Measurements from ENCODE around the gene P3R3URF.
A peak's percentile ranks its signal among the peaks of the same experiment; 100 is the strongest.

Gene P3R3URF

GRCh38 chr1:46175243-46175642 is 1.0 kb downstream of the P3R3URF start:
- no peak overlapping the region for H3K27ac ChIP-seq
- DNase-seq (ENCODE audit: low read depth, low spot score), result no peak

GRCh38 chr1:46174448-46175231 is 1.6 kb downstream of the P3R3URF start, which contains the start of gene TSPAN1:
TSPAN1 (plus strand) TSS chr1:46175087; CDS start chr1:46181108, 6,021 bp downstream.
- peak within 1 kb of the TSS; percentile 24 for H3K27ac ChIP-seq
- DNase-seq (ENCODE audit: low read depth, low spot score), result no peak

- no peak overlapping the region for H3K27ac ChIP-seq
- no peak for DNase-seq (ENCODE audit: low read depth, low spot score)
These were observed 2.9 kb downstream of the P3R3URF start for GRCh38 chr1:46173361-46173856.

GRCh38 chr1:46172321-46172720 is 4.0 kb downstream of the P3R3URF start:
- H3K27ac ChIP-seq, result no peak overlapping the region
- DNase-seq (ENCODE audit: low read depth, low spot score), result no peak

GRCh38 chr1:46171871-46172270 is 4.4 kb downstream of the P3R3URF start:
- DNase-seq (ENCODE audit: low read depth, low spot score), result no peak
- H3K27ac ChIP-seq, result no peak overlapping the region

GRCh38 chr1:46171351-46171750 is 4.9 kb downstream of the P3R3URF start:
- no peak overlapping the region for H3K27ac ChIP-seq
- DNase-seq (ENCODE audit: low read depth, low spot score), result no peak

- DNase-seq (ENCODE audit: low read depth, low spot score), result no peak
- H3K27ac ChIP-seq, result no peak overlapping the region
These were observed 6.4 kb downstream of the P3R3URF start for GRCh38 chr1:46169811-46170454.

GRCh38 chr1:46168477-46168876 is 7.8 kb downstream of the P3R3URF start:
- no peak for DNase-seq (ENCODE audit: low read depth, low spot score)

GRCh38 chr1:46166521-46167462 is 9.5 kb downstream of the P3R3URF start:
- no peak overlapping the region for H3K27ac ChIP-seq
- DNase-seq (ENCODE audit: low read depth, low spot score), result no peak

More at GRCh38 chr1:46168477-46168876, 7.8 kb downstream of the P3R3URF start:
- H3K27ac ChIP-seq, result no peak overlapping the region

- DNase-seq (ENCODE audit: low read depth, low spot score), result no peak
- H3K27ac ChIP-seq, result no peak overlapping the region
These were observed 16.1 kb downstream of the P3R3URF start for GRCh38 chr1:46160212-46160611.

- DNase-seq (ENCODE audit: low read depth, low spot score), result no peak
These were observed 16.8 kb downstream of the P3R3URF start for GRCh38 chr1:46159516-46159915.

GRCh38 chr1:46158312-46159281 is 17.7 kb downstream of the P3R3URF start:
- H3K27ac ChIP-seq, result no peak overlapping the region

More at GRCh38 chr1:46159516-46159915, 16.8 kb downstream of the P3R3URF start:
- no peak overlapping the region for H3K27ac ChIP-seq

GRCh38 chr1:46157916-46158311 is 18.4 kb downstream of the P3R3URF start:
- DNase-seq (ENCODE audit: low read depth, low spot score), result no peak
- H3K27ac ChIP-seq, result no peak overlapping the region

More at GRCh38 chr1:46158312-46159281, 17.7 kb downstream of the P3R3URF start:
- no peak for DNase-seq (ENCODE audit: low read depth, low spot score)

- no peak for DNase-seq (ENCODE audit: low read depth, low spot score)
- no peak overlapping the region for H3K27ac ChIP-seq
These were observed 22.6 kb downstream of the P3R3URF start for GRCh38 chr1:46153732-46154131.

GRCh38 chr1:46153228-46153627 is 23.1 kb downstream of the P3R3URF start:
- no peak for DNase-seq (ENCODE audit: low read depth, low spot score)
- H3K27ac ChIP-seq, result no peak overlapping the region

- no peak overlapping the region for H3K27ac ChIP-seq
- no peak for DNase-seq (ENCODE audit: low read depth, low spot score)
These were observed 24.3 kb downstream of the P3R3URF start for GRCh38 chr1:46152016-46152415.

GRCh38 chr1:46150085-46150484 is 26.2 kb downstream of the P3R3URF start:
- no peak overlapping the region for H3K27ac ChIP-seq
- no peak for DNase-seq (ENCODE audit: low read depth, low spot score)

- DNase-seq (ENCODE audit: low read depth, low spot score), result no peak
- no peak overlapping the region for H3K27ac ChIP-seq
These were observed 28.0 kb downstream of the P3R3URF start for GRCh38 chr1:46148318-46148717.

GRCh38 chr1:46137916-46138315 is 38.4 kb downstream of the P3R3URF start:
- no peak for DNase-seq (ENCODE audit: low read depth, low spot score)
- H3K27ac ChIP-seq, result no peak overlapping the region

Measured in epithelial cell of prostate (primary cell).